WERI-Rb-1 (cell line): Measurements from ENCODE around the gene SETBP1.

Experiments
- DNase-seq: peaks from one replicate; pipeline ENCODE4 v3.0.0-alpha.2; 2020
- H3K27ac ChIP-seq: fragments of 250-450 bp; sonication (Bioruptor Pico); 2 replicates; pipeline ENCODE4 v1.5.1; 2020; ENCODE audit warnings: mild to moderate bottlenecking, moderate library complexity
- H3K27me3 ChIP-seq: fragments of 250-450 bp; sonication (Bioruptor Pico); 2 replicates; pipeline ENCODE4 v1.5.1; 2021; ENCODE audit warnings: mild to moderate bottlenecking, low read depth, moderate library complexity; ENCODE audit not compliant: insufficient read depth, severe bottlenecking
- H3K36me3 ChIP-seq: fragments of 250-450 bp; sonication (Bioruptor Pico); 2 replicates; pipeline ENCODE4 v1.5.1; 2020; ENCODE audit warnings: mild to moderate bottlenecking, moderate library complexity
- H3K4me3 ChIP-seq: 2 replicates; pipeline ENCODE4 v1.5.1; 2011; ENCODE audit warnings: low read depth, mild to moderate bottlenecking, control low read depth, low read length
- H3K9me3 ChIP-seq: fragments of 250-450 bp; sonication (Bioruptor Pico); 2 replicates; pipeline ENCODE4 v1.5.1; 2021; ENCODE audit warnings: mild to moderate bottlenecking, moderate library complexity; ENCODE audit not compliant: severe bottlenecking
- CTCF ChIP-seq: IDR thresholded peaks from 2 replicates; pipeline ENCODE4 v1.5.1; 2011; ENCODE audit warnings: low read depth, mild to moderate bottlenecking, control low read depth, inconsistent platforms, low read length

The SETBP1 gene

GRCh38 chr18:44979748-44980147, 299.1 kb downstream of the SETBP1 start:
- Histone ChIP-seq H3K36me3 (no peaks in the 10 kb centered on the region), H3K9me3 (no peaks in the 10 kb centered on the region), H3K27ac (no peak overlapping the region), H3K27me3 (no peaks in the 10 kb centered on the region), H3K4me3 (no peak overlapping the region)
- TF ChIP-seq CTCF = no peak
- DNase-seq = no peak

- no peak for TF ChIP-seq CTCF
- DNase-seq = no peak
- H3K9me3 ChIP-seq = no peaks in the 10 kb centered on the region
- no peaks in the 10 kb centered on the region for H3K27me3 ChIP-seq
- H3K4me3 ChIP-seq = no peak overlapping the region
- H3K27ac ChIP-seq = no peak overlapping the region
- H3K36me3 ChIP-seq = no peaks in the 10 kb centered on the region
These were observed 300.4 kb downstream of the SETBP1 start for GRCh38 chr18:44981121-44981520.

DNA sequence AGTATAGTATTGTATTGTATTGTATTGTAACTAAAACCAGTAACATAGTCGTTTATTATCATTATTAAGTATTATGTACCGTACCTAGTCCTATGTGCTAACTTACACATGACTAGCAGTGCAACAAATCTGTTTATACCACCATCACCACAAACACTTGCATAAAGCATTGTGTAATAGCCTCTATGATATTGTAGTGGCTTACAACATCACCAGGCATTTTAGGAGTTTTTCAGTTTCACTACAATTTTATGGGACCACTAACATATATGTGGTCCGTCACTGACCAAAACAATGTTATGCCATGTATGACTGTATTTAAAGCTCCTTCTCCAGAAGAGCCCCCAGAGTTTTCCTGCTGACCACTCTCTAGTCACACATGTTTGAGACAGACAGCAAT, 306.2 kb downstream of the SETBP1 start:
- H3K36me3 ChIP-seq = no peaks in the 10 kb centered on the region

DNA sequence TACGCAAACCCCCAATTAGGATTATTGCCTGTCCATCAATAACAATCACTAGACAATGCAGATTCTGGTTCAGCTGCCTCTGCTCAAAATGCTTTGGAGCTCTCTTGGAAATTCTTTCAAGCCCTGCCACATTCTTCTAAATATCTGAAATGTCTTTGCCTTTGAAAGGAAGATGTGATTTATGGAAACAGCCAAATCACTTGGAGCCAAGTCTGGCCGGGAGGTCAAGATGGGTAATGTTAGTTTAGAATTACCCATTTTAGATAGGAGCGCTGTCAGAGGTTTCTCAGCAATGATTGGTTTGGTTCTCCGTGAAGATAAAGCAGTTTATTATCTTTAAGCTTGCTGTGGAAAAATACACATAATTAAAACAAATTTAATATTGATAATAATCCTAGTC, 306.7 kb downstream of the SETBP1 start:
- H3K4me3 ChIP-seq = no peak overlapping the region
- H3K36me3 ChIP-seq = no peaks in the 10 kb centered on the region

More for the DNA sequence above, 306.2 kb downstream of the SETBP1 start:
- no peaks in the 10 kb centered on the region for H3K27me3 ChIP-seq
- no peak overlapping the region for H3K4me3 ChIP-seq
- H3K27ac ChIP-seq = no peak overlapping the region
- no peak for TF ChIP-seq CTCF
- DNase-seq = no peak
- peaks cover 7% of the 10 kb centered on the region for H3K9me3 ChIP-seq

DNA sequence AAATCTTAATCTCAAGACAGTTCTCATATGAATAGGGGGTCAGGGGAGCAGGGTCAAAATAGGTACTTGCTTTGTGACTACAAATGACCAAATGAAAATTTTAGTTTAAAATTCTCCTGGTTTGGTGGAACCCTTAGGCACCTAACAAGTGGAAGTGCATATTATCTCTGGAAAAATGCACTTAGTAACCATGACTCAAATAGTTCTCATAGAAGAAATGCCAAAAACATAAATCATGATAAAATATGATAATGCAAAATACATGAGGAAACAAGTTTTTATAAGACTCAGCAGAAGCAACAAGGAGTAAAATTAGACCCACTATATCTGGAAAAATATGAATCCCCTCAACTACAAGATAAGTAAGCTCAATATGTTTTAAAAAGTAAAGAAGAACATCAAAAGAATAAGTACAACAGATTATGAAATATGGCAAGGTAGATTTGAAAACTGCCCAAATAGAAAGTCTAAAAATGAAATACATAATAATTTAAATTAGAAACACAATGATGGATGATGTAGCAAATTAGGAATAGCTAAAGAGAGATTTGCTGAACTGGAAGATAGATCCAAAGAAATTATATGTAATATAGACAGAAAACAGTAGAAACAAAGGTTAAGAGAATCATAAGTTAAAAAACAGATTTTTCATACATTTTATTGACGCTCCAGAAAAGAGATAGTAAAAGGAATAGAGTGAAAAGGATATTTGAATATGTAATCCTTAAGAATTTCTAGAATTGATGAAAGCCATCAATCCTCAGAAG, 308.3 kb downstream of the SETBP1 start:
- Histone ChIP-seq H3K27me3 (no peaks in the 10 kb centered on the region), H3K9me3 (peaks cover 7% of the 10 kb centered on the region)
- no peak for TF ChIP-seq CTCF

More for the DNA sequence above, 306.7 kb downstream of the SETBP1 start:
- no peak for TF ChIP-seq CTCF
- Histone ChIP-seq H3K9me3 (peaks cover 7% of the 10 kb centered on the region), H3K27me3 (no peaks in the 10 kb centered on the region), H3K27ac (no peak overlapping the region)
- no peak for DNase-seq

GRCh38 chr18:44996261-44996660, 315.6 kb downstream of the SETBP1 start:
- DNase-seq = no peak
- no peak overlapping the region for H3K27ac ChIP-seq
- H3K27me3 ChIP-seq = no peaks in the 10 kb centered on the region
- H3K36me3 ChIP-seq = no peaks in the 10 kb centered on the region
- TF ChIP-seq CTCF = no peak
- no peak overlapping the region for H3K4me3 ChIP-seq
- H3K9me3 ChIP-seq = no peaks in the 10 kb centered on the region

More for the DNA sequence above, 308.3 kb downstream of the SETBP1 start:
- DNase-seq = no peak
- no peaks in the 10 kb centered on the region for H3K36me3 ChIP-seq
- no peak overlapping the region for H3K27ac ChIP-seq
- no peak overlapping the region for H3K4me3 ChIP-seq
